Stimulated activated naive CD4-positive, alpha-beta T cell (primary cell): Measurements from ENCODE around the gene DCUN1D4.
"Not testable (repeated sequence)": the region's sequence is repeated elsewhere in the genome, so short reads cannot be mapped to it uniquely, and the experiment has no call there.

Experiments used
- DNase-seq, 6 experiments: peaks; one replicate each; lab custom pipeline; 2025; lab: John Stamatoyannopoulos, UW

Gene DCUN1D4

GRCh38 chr4:51855270-51855669 is 12.3 kb downstream of the DCUN1D4 start:
- no peak for DNase-seq

- no peak for DNase-seq
Observed at GRCh38 chr4:51855751-51856150, 12.8 kb downstream of the DCUN1D4 start.

GRCh38 chr4:51858605-51859202 is 15.8 kb downstream of the DCUN1D4 start:
- no peak for DNase-seq

- DNase-seq: no peak
Observed at GRCh38 chr4:51859476-51860031, 16.6 kb downstream of the DCUN1D4 start.

GRCh38 chr4:51862199-51862598 is 19.2 kb downstream of the DCUN1D4 start:
- no peak for DNase-seq

- DNase-seq: no peak
Observed at GRCh38 chr4:51862781-51863180, 19.8 kb downstream of the DCUN1D4 start.

GRCh38 chr4:51865717-51866116 is 22.8 kb downstream of the DCUN1D4 start:
- no peak for DNase-seq

GRCh38 chr4:51866835-51867234 is 23.9 kb downstream of the DCUN1D4 start:
- no peak for DNase-seq

- no peak for DNase-seq
Observed at GRCh38 chr4:51867689-51868448, 24.9 kb downstream of the DCUN1D4 start.

- no peak for DNase-seq
Observed at GRCh38 chr4:51868449-51868847, 25.5 kb downstream of the DCUN1D4 start.

- no peak for DNase-seq
Observed at GRCh38 chr4:51870441-51871188, 27.7 kb downstream of the DCUN1D4 start.

GRCh38 chr4:51872283-51872997 is 29.5 kb downstream of the DCUN1D4 start:
- no peak for DNase-seq

GRCh38 chr4:51874551-51874950 is 31.6 kb downstream of the DCUN1D4 start:
- DNase-seq: no peak

- no peak for DNase-seq
Observed at GRCh38 chr4:51878431-51878830, 35.5 kb downstream of the DCUN1D4 start.

- no peak for DNase-seq
Observed at GRCh38 chr4:51880016-51880915, 37.3 kb downstream of the DCUN1D4 start.

GRCh38 chr4:51884055-51884454 is 41.1 kb downstream of the DCUN1D4 start:
- DNase-seq: no peak

GRCh38 chr4:51884606-51885005 is 41.7 kb downstream of the DCUN1D4 start:
- DNase-seq: no peak

- peak in 1 of 6 experiments; percentile 3 for DNase-seq
Observed at GRCh38 chr4:51885363-51885762, 42.4 kb downstream of the DCUN1D4 start.

- no peak for DNase-seq
Observed at GRCh38 chr4:51890760-51891159, 47.8 kb downstream of the DCUN1D4 start.

GRCh38 chr4:51893402-51893801 is 50.4 kb downstream of the DCUN1D4 start:
- not testable (repeated sequence) for DNase-seq

- DNase-seq: no peak
Observed at GRCh38 chr4:51894059-51894645, 51.2 kb downstream of the DCUN1D4 start.
